BJ (cell line): ENCODE measurements around the gene RGL2. TPM values are rescaled to one million over a fixed set of nuclear protein-coding genes. Genes with fewer than 3 reads are reported as not detected.
A peak's percentile ranks its signal among the peaks of the same experiment; 100 is the strongest.

Source experiments
- CTCF ChIA-PET: fragments of 350-600 bp; formaldehyde crosslinking; extraction: SDS; loops from one replicate; lab custom pipeline; 2021; ENCODE audit warnings: antibody characterized with exemption, inconsistent platforms; lab: Yijun Ruan, JAX
- POLR2A ChIA-PET: fragments of 300-600 bp; sonication (Branson Sonifier 250); formaldehyde crosslinking; extraction: SDS; loops from one replicate; lab custom pipeline; 2021; ENCODE audit warnings: antibody characterized with exemption; lab: Charles Lee
- DNase-seq: peaks from one replicate; pipeline ENCODE4 v3.0.0-alpha.2; 2011; ENCODE audit warnings: low read depth
- H3K27me3 ChIP-seq: 2 replicates; pipeline ENCODE4 v1.6.0; 2011; ENCODE audit warnings: low read length; ENCODE audit not compliant: control insufficient read depth, insufficient read depth
- H3K36me3 ChIP-seq: 2 replicates; pipeline ENCODE4 v1.5.1; 2011; ENCODE audit warnings: low read length; ENCODE audit not compliant: control insufficient read depth, insufficient read depth
- H3K4me3 ChIP-seq: 2 replicates; pipeline ENCODE4 v1.5.1; 2011; ENCODE audit warnings: low read depth, mild to moderate bottlenecking, control low read depth, low read length
- polyA plus RNA-seq: library from polyadenylated mRNA; depleted of rRNA; stranded (reverse); fragments of >200 nt; gene quantifications from 2 replicates; pipeline ENCODE4 v1.2.3, GENCODE V29; 2011
- TF ChIP-seq, protein P1 (sequence below): IDR thresholded peaks from 2 replicates; pipeline ENCODE4 v1.5.1; 2011; ENCODE audit warnings: low read depth, mild to moderate bottlenecking, control low read depth, inconsistent platforms, low read length, moderate library complexity; ENCODE audit not compliant: insufficient read depth

The RGL2 gene
- polyA plus RNA-seq, 1 experiment, result 35.2 TPM

DNA sequence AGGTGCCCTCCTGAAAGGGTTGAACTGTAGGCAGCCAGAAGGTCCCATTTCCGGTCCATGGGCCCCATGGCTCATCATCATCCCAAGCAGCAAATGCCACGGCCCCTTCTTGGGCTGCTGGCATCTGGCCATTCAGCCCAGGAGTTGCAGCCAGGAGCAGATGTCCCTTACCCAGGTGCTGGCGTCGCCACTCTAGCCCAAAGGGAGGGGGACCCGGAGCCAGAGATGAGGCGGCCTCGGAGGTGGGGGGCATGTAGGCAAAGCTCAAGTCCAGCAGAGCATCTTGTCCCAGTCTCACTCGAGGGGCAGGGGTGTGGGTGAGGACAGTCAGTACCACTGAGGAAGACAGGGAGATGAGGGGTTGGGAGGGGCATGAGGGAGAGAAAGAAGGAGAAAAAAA, 6.3 kb upstream of the RGL2 start:
- TF ChIP-seq, protein P1, sequence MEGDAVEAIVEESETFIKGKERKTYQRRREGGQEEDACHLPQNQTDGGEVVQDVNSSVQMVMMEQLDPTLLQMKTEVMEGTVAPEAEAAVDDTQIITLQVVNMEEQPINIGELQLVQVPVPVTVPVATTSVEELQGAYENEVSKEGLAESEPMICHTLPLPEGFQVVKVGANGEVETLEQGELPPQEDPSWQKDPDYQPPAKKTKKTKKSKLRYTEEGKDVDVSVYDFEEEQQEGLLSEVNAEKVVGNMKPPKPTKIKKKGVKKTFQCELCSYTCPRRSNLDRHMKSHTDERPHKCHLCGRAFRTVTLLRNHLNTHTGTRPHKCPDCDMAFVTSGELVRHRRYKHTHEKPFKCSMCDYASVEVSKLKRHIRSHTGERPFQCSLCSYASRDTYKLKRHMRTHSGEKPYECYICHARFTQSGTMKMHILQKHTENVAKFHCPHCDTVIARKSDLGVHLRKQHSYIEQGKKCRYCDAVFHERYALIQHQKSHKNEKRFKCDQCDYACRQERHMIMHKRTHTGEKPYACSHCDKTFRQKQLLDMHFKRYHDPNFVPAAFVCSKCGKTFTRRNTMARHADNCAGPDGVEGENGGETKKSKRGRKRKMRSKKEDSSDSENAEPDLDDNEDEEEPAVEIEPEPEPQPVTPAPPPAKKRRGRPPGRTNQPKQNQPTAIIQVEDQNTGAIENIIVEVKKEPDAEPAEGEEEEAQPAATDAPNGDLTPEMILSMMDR, result no peak
- DNase-seq, result no peak
- CTCF ChIA-PET, result no interaction called here
- POLR2A ChIA-PET, result no interaction called here
- Histone ChIP-seq H3K36me3 (peaks cover 15% of the 10 kb centered on the region), H3K4me3 (no peak overlapping the region), H3K27me3 (no peaks in the 10 kb centered on the region)

- H3K4me3 ChIP-seq, result no peak overlapping the region
- TF ChIP-seq, protein P1, result no peak
- peaks cover 15% of the 10 kb centered on the region for H3K36me3 ChIP-seq
- ChIA-PET POLR2A (no interaction called here), CTCF (no interaction called here)
- H3K27me3 ChIP-seq, result no peaks in the 10 kb centered on the region
- DNase-seq, result no peak
These were observed 5.5 kb upstream of the RGL2 start for GRCh38 chr6:33304216-33304615.

DNA sequence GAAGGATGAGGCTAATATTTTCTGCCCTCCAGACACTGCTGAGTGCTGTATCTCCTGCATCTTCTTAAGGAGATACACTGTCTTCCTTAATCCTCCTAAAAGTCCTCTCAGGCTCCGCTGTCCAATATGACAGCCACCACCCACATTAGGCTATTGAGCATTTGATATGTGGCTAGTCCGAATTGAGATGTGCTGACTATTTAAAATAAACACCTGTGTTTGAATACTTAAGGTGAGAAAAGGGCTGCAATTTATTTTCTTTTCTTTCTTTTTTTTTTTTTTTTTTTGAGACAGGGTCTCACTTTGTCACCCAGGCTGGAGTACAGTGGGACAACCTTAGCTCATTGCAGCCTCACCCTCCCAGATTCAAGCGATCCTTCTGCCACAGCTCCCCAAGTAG, 3.1 kb upstream of the RGL2 start:
- H3K36me3 ChIP-seq, result peaks cover 16% of the 10 kb centered on the region
- no peaks in the 10 kb centered on the region for H3K27me3 ChIP-seq
- no peak for DNase-seq
- CTCF ChIA-PET, result interaction anchor here (1.3 to 2.3 kb wide), 3 partner anchors 10 to 124 kb away, joined by 3 to 11 read pairs (median 4); no protein-coding TSS in a partner anchor
- TF ChIP-seq, protein P1, result no peak
- H3K4me3 ChIP-seq, result no peak overlapping the region
- POLR2A ChIA-PET, result interaction anchor here (0.7 kb wide), 1 partner anchor 10 kb away, joined by 8 read pairs; no protein-coding TSS in a partner anchor

DNA sequence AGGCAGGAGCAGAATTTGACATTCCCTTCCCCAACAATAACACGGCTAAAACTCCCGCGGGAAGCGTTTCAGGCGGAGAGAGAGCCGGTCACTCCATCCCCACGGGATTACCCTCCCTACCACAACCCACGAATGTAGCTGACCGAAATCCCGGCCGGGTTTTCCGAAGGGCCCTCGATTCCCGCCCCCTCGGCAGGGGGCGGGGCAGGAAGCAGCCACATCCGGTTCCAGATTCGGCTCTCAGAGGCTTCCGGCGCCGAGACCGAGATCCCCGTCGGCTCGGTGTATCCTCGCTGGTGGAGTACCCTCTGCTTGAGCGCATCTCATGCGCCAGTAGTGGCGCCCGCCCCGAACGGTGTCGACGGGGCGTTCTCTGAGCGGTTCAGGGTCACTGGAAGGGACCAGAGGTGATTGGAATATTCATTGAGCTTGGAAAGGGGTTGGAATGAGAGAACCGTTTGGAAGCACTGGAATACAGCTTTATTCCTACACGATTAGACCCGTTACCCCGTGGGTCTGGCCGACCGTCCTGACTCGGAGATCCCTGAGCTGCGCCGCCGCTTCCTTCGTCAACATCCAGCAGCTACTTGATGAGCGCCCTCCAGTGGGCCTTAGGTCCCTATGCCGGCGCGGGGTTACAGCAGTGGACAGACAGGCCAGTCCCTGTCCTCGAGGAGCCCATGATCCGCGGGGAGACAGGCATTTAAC, 649 bp upstream of the RGL2 start:
- DNase-seq, result no peak
- POLR2A ChIA-PET, result no interaction called here
- Histone ChIP-seq H3K4me3 (peak overlapping the region; percentile 81), H3K27me3 (no peaks in the 10 kb centered on the region), H3K36me3 (peaks cover 14% of the 10 kb centered on the region)
- CTCF ChIA-PET, result interaction anchor here (0.6 to 2.3 kb wide), 13 partner anchors 8 to 183 kb away, joined by 3 to 21 read pairs (median 5); partner anchors contain the start of genes B3GALT4, PFDN6, RPS18 and VPS52
- TF ChIP-seq, protein P1, result peak; percentile 86

DNA sequence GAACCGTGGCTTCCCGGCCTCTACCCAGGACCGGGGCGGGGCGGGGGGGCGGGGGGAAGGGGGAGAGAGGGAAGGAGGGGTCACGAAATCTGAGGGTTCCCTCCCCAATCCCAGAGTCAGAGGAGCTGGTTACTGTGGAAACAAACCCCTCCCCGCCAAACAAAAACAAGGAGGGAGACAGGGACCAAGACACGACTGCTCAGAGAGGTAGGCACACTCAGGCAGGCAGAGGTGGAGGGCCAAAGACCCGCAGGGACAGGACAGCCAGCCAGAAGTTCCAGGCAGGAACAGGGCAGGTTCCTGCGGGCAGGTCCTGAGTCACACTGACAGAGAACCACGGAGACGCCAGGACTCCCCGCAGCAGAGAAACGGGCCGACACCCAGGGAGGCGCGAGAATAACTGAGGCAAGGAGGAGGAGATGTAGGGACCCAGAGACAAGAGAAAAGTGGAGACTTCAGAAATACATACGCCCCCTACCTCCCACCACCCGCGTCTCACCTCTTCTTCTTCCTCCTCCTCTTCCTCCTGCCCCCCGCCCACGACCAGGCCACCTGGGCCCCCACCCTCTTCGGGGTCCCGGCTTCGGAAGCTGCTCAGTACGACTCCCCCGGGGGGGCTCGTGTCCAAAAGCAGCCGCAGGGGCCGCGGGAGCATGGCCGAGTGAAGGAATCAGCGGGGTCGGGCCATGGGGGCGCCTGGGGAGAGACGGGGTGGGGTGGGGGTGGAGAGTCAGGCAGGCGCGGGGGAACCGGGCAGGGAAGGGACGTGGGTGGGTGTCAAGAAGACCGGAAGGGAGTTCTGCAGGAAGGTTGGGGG, 578 bp downstream of the RGL2 start:
- Histone ChIP-seq H3K4me3 (peak overlapping the region; percentile 81), H3K27me3 (no peaks in the 10 kb centered on the region), H3K36me3 (peaks cover 12% of the 10 kb centered on the region)
- TF ChIP-seq, protein P1, result no peak
- POLR2A ChIA-PET, result interaction anchor here (0.6 kb wide), 2 partner anchors 98 to 119 kb away, joined by 3 to 24 read pairs; no protein-coding TSS in a partner anchor
- no peak for DNase-seq
- CTCF ChIA-PET, result interaction anchor here (0.6 to 2.3 kb wide), 5 partner anchors 8 to 284 kb away, joined by 3 to 21 read pairs (median 4); partner anchors contain the start of genes B3GALT4, HSD17B8, PFDN6 and WDR46
